ENCODE measurements around the gene ERF. TPM values are rescaled to one million over a fixed set of nuclear protein-coding genes. Genes with fewer than 3 reads are reported as not detected.
A peak's percentile ranks its signal among the peaks of the same experiment; 100 is the strongest.

ERF gene
- total and polyA plus RNA-seq, 2 of the 4 experiments (the other 2 are of a cell fraction): 5.2 to 32.4 TPM

DNA sequence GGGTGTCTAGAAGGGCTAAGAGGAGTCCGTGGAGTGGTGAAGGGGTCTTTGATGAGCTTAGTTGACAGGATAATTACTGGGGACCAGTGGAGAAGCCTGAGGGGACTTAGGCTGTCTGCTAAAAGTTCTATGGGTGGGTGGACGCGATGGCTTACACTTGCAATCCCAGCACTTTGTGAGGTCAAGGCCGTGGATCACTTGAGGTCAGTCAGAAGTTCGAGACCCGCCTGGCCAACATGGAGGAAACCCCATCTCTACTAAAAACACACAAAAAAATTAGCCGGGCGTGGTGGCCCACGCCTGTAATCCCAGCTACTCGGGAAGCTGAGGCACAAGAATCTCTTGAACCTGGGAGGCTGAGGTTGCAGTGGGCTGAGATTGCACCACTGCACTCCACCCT is 9.7 kb downstream of the ERF start:
- Histone ChIP-seq H3K23ac (ENCODE audit: low read depth, low read length) (0 out of 2 replicates have a peak overlapping the region, but pooled peaks have one; percentile 13), H3K9me1 (ENCODE audit: insufficient read depth, low read length) (no peaks in the 10 kb centered on the region; the same call in 1 of the 2 replicates), H3K56ac (ENCODE audit: extremely low read depth, insufficient read depth, low read length) (no peak overlapping the region), H3K4me1 (ENCODE audit: control insufficient read depth, insufficient read depth, low read length) (peaks cover 8% of the 10 kb centered on the region), H3K18ac (ENCODE audit: low read depth, low read length) (no peak overlapping the region), H3K4me3 (ENCODE audit: insufficient read depth, low read depth, low read length) (no peak overlapping the region), H4K20me1 (ENCODE audit: insufficient read depth, low read length) (peaks cover 23% of the 10 kb centered on the region), H3K79me1 (ENCODE audit: low read depth in 1 of 2, low read length in 2 of 2) (peaks cover 11 to 57% of the 10 kb centered on the region in 2 experiments), H2AK5ac (ENCODE audit: low read depth, low read length) (peak overlapping the region; percentile 76), H3K36me3 (ENCODE audit: control insufficient read depth, insufficient read depth, low read length) (peaks cover 15% of the 10 kb centered on the region), H4K91ac (ENCODE audit: insufficient read depth, low read depth, low read length) (no peak overlapping the region), H3K14ac (replicated peaks; ENCODE audit: low read depth, low read length) (no peak overlapping the region), H4K5ac (ENCODE audit: low read depth, low read length) (0 out of 2 replicates have a peak overlapping the region, but pooled peaks have one; percentile 3), H4K8ac (ENCODE audit: low read depth in 2 of 2, low read length in 2 of 2) (peak overlapping the region; percentile 27 to 36; a peak in 3 of 4 replicates), H2BK5ac (ENCODE audit: low read depth, low read length, poor library complexity, severe bottlenecking) (peak overlapping the region; percentile 12), H3K9ac (ENCODE audit: low read depth, low read length) (0 out of 2 replicates have a peak overlapping the region, but pooled peaks have one; percentile 12), H3K27me3 (ENCODE audit: control insufficient read depth, insufficient read depth, low read length) (no peaks in the 10 kb centered on the region), H2BK20ac (ENCODE audit: low read depth, low read length) (no peak overlapping the region), H2BK120ac (ENCODE audit: low read depth, low read length) (no peak overlapping the region), H3K4me2 (ENCODE audit: low read depth, low read length) (no peak overlapping the region), H2AFZ (replicated peaks; ENCODE audit: low read length, poor library complexity) (peak overlapping the region; percentile 92), H3K4ac (ENCODE audit: low read depth, low read length) (peak overlapping the region; percentile 47; the same call in 1 of the 2 replicates), H2AK9ac (replicated peaks; ENCODE audit: low read depth, low read length, poor library complexity) (peak overlapping the region; percentile 90), H3K27ac (ENCODE audit: insufficient read depth, low read length) (peak overlapping the region; percentile 29), H2BK15ac (ENCODE audit: low read depth, low read length) (peak overlapping the region; percentile 2; the same call in 1 of the 3 replicates), H3K9me3 (ENCODE audit: control insufficient read depth, insufficient read depth, low read length) (no peaks in the 10 kb centered on the region)
- ChIA-PET POLR2A (ENCODE audit: unreplicated experiment) (no interaction called here), CTCF (interaction anchor here (0.9 to 5.0 kb wide), 2 partner anchors 25 to 34 kb away, joined by 3 to 29 read pairs; no protein-coding TSS in a partner anchor)
- TF ChIP-seq POLR2A (IDR thresholded peaks at IDR 0.05; ENCODE audit: low read depth, low read length): no peak
- TF ChIP-seq SMC3 (IDR thresholded peaks at IDR 0.05; ENCODE audit: low read depth, low read length): no peak
- no peak for TF ChIP-seq NFE2L2 (IDR thresholded peaks at IDR 0.05; ENCODE audit: low read depth, low read length)
- no peak for TF ChIP-seq CEBPB (IDR thresholded peaks at IDR 0.05; ENCODE audit: low read depth, low read length)
- TF ChIP-seq RAD21 (IDR thresholded peaks at IDR 0.05; ENCODE audit: low read length): no peak
- no peak for TF ChIP-seq BHLHE40 (IDR thresholded peaks at IDR 0.05; ENCODE audit: low read depth, low read length)
- TF ChIP-seq, protein P1, sequence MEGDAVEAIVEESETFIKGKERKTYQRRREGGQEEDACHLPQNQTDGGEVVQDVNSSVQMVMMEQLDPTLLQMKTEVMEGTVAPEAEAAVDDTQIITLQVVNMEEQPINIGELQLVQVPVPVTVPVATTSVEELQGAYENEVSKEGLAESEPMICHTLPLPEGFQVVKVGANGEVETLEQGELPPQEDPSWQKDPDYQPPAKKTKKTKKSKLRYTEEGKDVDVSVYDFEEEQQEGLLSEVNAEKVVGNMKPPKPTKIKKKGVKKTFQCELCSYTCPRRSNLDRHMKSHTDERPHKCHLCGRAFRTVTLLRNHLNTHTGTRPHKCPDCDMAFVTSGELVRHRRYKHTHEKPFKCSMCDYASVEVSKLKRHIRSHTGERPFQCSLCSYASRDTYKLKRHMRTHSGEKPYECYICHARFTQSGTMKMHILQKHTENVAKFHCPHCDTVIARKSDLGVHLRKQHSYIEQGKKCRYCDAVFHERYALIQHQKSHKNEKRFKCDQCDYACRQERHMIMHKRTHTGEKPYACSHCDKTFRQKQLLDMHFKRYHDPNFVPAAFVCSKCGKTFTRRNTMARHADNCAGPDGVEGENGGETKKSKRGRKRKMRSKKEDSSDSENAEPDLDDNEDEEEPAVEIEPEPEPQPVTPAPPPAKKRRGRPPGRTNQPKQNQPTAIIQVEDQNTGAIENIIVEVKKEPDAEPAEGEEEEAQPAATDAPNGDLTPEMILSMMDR (conservative IDR thresholded peaks at IDR 0.05; ENCODE audit: low read depth, low read length): no peak
- TF ChIP-seq MAZ (IDR thresholded peaks at IDR 0.05; ENCODE audit: borderline replicate concordance, low read depth, low read length): no peak
- no peak for TF ChIP-seq FOS (IDR thresholded peaks at IDR 0.05; ENCODE audit: low read depth, low read length)
- no peak for TF ChIP-seq RFX5 (IDR thresholded peaks at IDR 0.05; ENCODE audit: low read depth, low read length)
- no peak for TF ChIP-seq RCOR1 (IDR thresholded peaks at IDR 0.05; ENCODE audit: insufficient replicate concordance, low read length)
- dilution Hi-C loops (cut with HindIII; ENCODE audit: low sequenced_read_pairs, unreplicated experiment) (no loop called here), in situ Hi-C loops (cut with MboI; ENCODE audit: low sequenced_read_pairs) (no loop called here), intact Hi-C loops (cut with micrococcal nuclease) (no loop called here)
- no CpG with 5 or more reads among the region's 10 CpGs for WGBS, 2 experiments (ENCODE audit: extremely low coverage in 2 of 2, insufficient read length in 1 of 2)
- BruUV-seq (replicated peaks): no TSS peak
- no peak for ATAC-seq (ENCODE audit: low read depth)
- DNase-seq: no peak
